PC-9 (cell line): Measurements from ENCODE around the gene CPNE1.

Experiments used
- EZH2 ChIP-seq: fragments of 200-600 bp; sonication (generic); IDR thresholded peaks from 2 replicates; pipeline ENCODE4 v1.8.0; 2017; ENCODE audit warnings: antibody characterized with exemption, low read depth
- TF ChIP-seq, protein P1 (sequence below): fragments of 200-600 bp; sonication (generic); conservative IDR thresholded peaks from 2 replicates; pipeline ENCODE4 v1.6.1; 2017; ENCODE audit warnings: mixed run types, antibody characterized with exemption, mild to moderate bottlenecking, moderate library complexity

DNA sequence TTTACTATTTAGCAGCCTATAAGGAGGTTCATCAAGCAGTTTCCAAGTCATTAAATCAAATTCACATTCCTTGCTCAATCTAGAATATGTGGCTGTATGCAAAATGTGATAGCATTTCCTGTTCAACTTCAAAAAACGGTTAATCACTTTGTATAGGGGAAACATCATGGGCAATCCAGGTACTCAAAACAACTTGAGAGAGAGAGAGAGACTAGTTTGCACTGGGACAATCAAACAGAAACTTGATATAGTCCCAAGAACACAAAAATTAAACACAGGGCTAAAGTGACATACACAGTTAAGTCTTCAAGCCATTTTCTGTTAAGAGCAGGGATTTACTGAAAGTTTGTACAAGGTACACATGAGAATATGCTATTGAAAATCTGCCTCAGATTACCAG is 7.4 kb downstream of the CPNE1 start:
- TF ChIP-seq, protein P1, sequence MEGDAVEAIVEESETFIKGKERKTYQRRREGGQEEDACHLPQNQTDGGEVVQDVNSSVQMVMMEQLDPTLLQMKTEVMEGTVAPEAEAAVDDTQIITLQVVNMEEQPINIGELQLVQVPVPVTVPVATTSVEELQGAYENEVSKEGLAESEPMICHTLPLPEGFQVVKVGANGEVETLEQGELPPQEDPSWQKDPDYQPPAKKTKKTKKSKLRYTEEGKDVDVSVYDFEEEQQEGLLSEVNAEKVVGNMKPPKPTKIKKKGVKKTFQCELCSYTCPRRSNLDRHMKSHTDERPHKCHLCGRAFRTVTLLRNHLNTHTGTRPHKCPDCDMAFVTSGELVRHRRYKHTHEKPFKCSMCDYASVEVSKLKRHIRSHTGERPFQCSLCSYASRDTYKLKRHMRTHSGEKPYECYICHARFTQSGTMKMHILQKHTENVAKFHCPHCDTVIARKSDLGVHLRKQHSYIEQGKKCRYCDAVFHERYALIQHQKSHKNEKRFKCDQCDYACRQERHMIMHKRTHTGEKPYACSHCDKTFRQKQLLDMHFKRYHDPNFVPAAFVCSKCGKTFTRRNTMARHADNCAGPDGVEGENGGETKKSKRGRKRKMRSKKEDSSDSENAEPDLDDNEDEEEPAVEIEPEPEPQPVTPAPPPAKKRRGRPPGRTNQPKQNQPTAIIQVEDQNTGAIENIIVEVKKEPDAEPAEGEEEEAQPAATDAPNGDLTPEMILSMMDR = no peak
- TF ChIP-seq EZH2 = no peak
